PC-3 (cell line): ENCODE data around the gene RAD9A. TPM values are rescaled to one million over a fixed set of nuclear protein-coding genes. Genes with fewer than 3 reads are reported as not detected.

Source experiments
- ATAC-seq: fragments of 200-7000 bp; cut with Tn5 transposase; 2 replicates; pipeline ENCODE4 v1.9.1; 2020; ENCODE audit warnings: mild to moderate bottlenecking, moderate library complexity
- BruUV-seq: library from RNA; stranded (reverse); fragments of 400-500 nt; replicated peaks from 2 replicates; lab custom pipeline; 2021; lab: Mats Ljungman, UMichigan
- CTCF ChIA-PET: fragments of 300-600 bp; sonication (Branson Sonifier 250); formaldehyde crosslinking; loops from one replicate; lab custom pipeline; 2022; ENCODE audit warnings: antibody characterized with exemption; lab: Charles Lee
- POLR2A ChIA-PET: fragments of 300-600 bp; sonication (Branson Sonifier 250); formaldehyde crosslinking; loops from one replicate; lab custom pipeline; 2022; ENCODE audit warnings: antibody characterized with exemption; ENCODE audit not compliant: unreplicated experiment; lab: Charles Lee
- DNase-seq: peaks from one replicate; pipeline ENCODE4 v3.0.0-alpha.2; 2015
- H2AFZ ChIP-seq: fragments of 300-600 bp; sonication (generic); 2 replicates; pipeline ENCODE4 v1.6.0; 2016; ENCODE audit warnings: antibody characterized with exemption, low read length
- H3F3A ChIP-seq: fragments of 300-600 bp; sonication (generic); one replicate; pipeline ENCODE4 v1.6.0; 2017; ENCODE audit warnings: antibody characterized with exemption, low read length, control low read depth, mild to moderate bottlenecking; ENCODE audit not compliant: unreplicated experiment
- H3K27ac ChIP-seq: fragments of 300-600 bp; sonication (generic); 2 replicates; pipeline ENCODE4 v1.5.1; 2016; ENCODE audit warnings: mild to moderate bottlenecking, low read length
- H3K27me3 ChIP-seq: fragments of 300-600 bp; sonication (generic); 2 replicates; pipeline ENCODE4 v1.6.1; 2016; ENCODE audit warnings: low read length, mixed read lengths
- H3K36me3 ChIP-seq: fragments of 300-600 bp; sonication (generic); 2 replicates; pipeline ENCODE4 v1.6.1; 2016; ENCODE audit warnings: low read depth, mixed run types, low read length, mixed read lengths
- H3K4me1 ChIP-seq: fragments of 300-600 bp; sonication (generic); 2 replicates; pipeline ENCODE4 v1.5.1; 2016; ENCODE audit warnings: low read length; ENCODE audit not compliant: insufficient read depth
- H3K4me2 ChIP-seq: fragments of 300-600 bp; sonication (generic); 2 replicates; pipeline ENCODE4 v1.6.0; 2016; ENCODE audit warnings: low read length
- H3K4me3 ChIP-seq: fragments of 300-600 bp; sonication (generic); 2 replicates; pipeline ENCODE4 v1.5.1; 2016; ENCODE audit warnings: mild to moderate bottlenecking, low read length, mixed read lengths
- H3K79me2 ChIP-seq: fragments of 300-600 bp; sonication (generic); 2 replicates; pipeline ENCODE4 v1.6.1; 2017; ENCODE audit warnings: low read length, mixed read lengths
- H3K9ac ChIP-seq: fragments of 300-600 bp; sonication (generic); 2 replicates; pipeline ENCODE4 v1.6.0; 2016; ENCODE audit warnings: mild to moderate bottlenecking, low read length
- H3K9me2 ChIP-seq: fragments of 300-600 bp; sonication (generic); replicated peaks from 2 replicates; pipeline ENCODE4 v1.6.1; 2016; ENCODE audit warnings: mixed run types, low read length, mixed read lengths
- H3K9me3 ChIP-seq: fragments of 300-600 bp; sonication (generic); 2 replicates; pipeline ENCODE4 v1.6.1; 2016; ENCODE audit warnings: low read length, mixed read lengths
- H4K20me1 ChIP-seq: fragments of 300-600 bp; sonication (generic); 2 replicates; pipeline ENCODE4 v1.6.1; 2016; ENCODE audit warnings: low read length, mixed read lengths
- CTCF ChIP-seq: fragments of 300-600 bp; sonication (generic); conservative IDR thresholded peaks from 2 replicates; pipeline ENCODE4 v1.5.1; 2017; ENCODE audit warnings: antibody characterized with exemption, low read depth, mild to moderate bottlenecking, low read length
- EZH2 ChIP-seq: fragments of 300-600 bp; sonication (generic); IDR thresholded peaks from one replicate; pipeline ENCODE4 v1.6.1; 2017; ENCODE audit warnings: antibody characterized with exemption, mild to moderate bottlenecking, low read length; ENCODE audit not compliant: unreplicated experiment
- EZH2phosphoT487 ChIP-seq: fragments of 300-600 bp; sonication (generic); IDR thresholded peaks from 2 replicates; pipeline ENCODE4 v1.6.1; 2018; ENCODE audit warnings: mild to moderate bottlenecking, antibody characterized with exemption, low read length, borderline replicate concordance
- intact Hi-C: fragments of 100-400 bp; cut with micrococcal nuclease; formaldehyde crosslinking; loops from 2 replicates; pipeline ENCODE4 v1.9.0; 2023
- total RNA-seq: library from RNA; depleted of rRNA; stranded (reverse); fragments of >200 nt; gene quantifications from 2 replicates; pipeline ENCODE4 v1.2.3, GENCODE V29; 2014

The RAD9A gene
- total RNA-seq, 1 experiment from 2014 or later, result 45.5 TPM

GRCh38 chr11:67387069-67387468, 4.7 kb upstream of the RAD9A start:
- Histone ChIP-seq H2AFZ (no peak overlapping the region), H3K9me3 (no peaks in the 10 kb centered on the region), H4K20me1 (no peaks in the 10 kb centered on the region), H3K9me2 (no peaks in the 10 kb centered on the region), H3K36me3 (no peaks in the 10 kb centered on the region), H3K27ac (no peak overlapping the region), H3K4me2 (no peak overlapping the region), H3K4me1 (peaks cover 22% of the 10 kb centered on the region), H3K4me3 (no peak overlapping the region), H3K79me2 (peaks cover 19% of the 10 kb centered on the region), H3K27me3 (no peaks in the 10 kb centered on the region), H3K9ac (no peak overlapping the region), H3F3A (no peaks in the 10 kb centered on the region)
- DNase-seq (no peak), ATAC-seq (no peak)
- ChIA-PET CTCF (interaction anchor here (0.8 kb wide), 1 partner anchor 34 kb away, joined by 4 read pairs; no protein-coding TSS in a partner anchor), POLR2A (no interaction called here)
- no TSS peak for BruUV-seq
- intact Hi-C loops, result no loop called here
- TF ChIP-seq CTCF (no peak), EZH2 (no peak), EZH2phosphoT487 (no peak)

GRCh38 chr11:67387518-67387917, 4.3 kb upstream of the RAD9A start:
- ChIA-PET POLR2A (no interaction called here), CTCF (no interaction called here)
- BruUV-seq, result no TSS peak

More at GRCh38 chr11:67387518-67387917, 4.3 kb upstream of the RAD9A start:
- Histone ChIP-seq H3K9me3 (no peaks in the 10 kb centered on the region), H4K20me1 (no peaks in the 10 kb centered on the region), H3K36me3 (no peaks in the 10 kb centered on the region), H3K4me3 (no peak overlapping the region), H3K4me1 (peaks cover 18% of the 10 kb centered on the region), H3K27ac (no peak overlapping the region), H3K4me2 (no peak overlapping the region), H3K9me2 (no peaks in the 10 kb centered on the region), H3K79me2 (peaks cover 24% of the 10 kb centered on the region), H2AFZ (no peak overlapping the region), H3K9ac (no peak overlapping the region), H3F3A (no peaks in the 10 kb centered on the region), H3K27me3 (no peaks in the 10 kb centered on the region)
- no peak for ATAC-seq
- TF ChIP-seq EZH2 (no peak), CTCF (no peak), EZH2phosphoT487 (no peak)
- no peak for DNase-seq
- intact Hi-C loops, result no loop called here
